ENCODE data around the gene MCC. TPM values are rescaled to one million over a fixed set of nuclear protein-coding genes. Genes with fewer than 3 reads are reported as not detected.

Gene MCC
- total and polyA plus RNA-seq, 2 experiments from 2014 or later = 8.3 to 31.5 TPM

DNA sequence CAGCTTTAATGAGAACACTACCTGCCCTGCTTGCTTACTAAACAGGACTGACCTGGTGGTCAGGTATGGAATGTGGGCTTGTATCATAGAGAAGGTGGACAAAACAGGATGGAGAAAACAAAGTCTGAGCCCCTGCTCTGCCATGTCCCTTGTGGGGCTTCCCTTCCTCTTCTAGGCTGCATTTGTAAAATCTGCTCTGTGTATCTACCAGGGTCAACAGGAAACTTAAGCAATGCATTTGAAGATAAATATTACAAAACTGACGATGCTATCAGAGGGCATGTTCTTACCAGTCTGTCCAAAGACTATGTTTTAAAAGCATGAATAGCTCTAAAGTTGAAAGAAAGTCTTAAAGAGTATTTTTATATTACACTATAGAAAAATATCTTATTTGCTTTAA is 282.9 kb downstream of the MCC start:
- no peak for DNase-seq (ENCODE audit: low spot score)
- Histone ChIP-seq H4K20me1 (ENCODE audit: insufficient read depth, poor library complexity, severe bottlenecking) (no peaks in the 10 kb centered on the region), H3K79me2 (peaks cover 52% of the 10 kb centered on the region), H3K4me3 (no peak overlapping the region), H3K27ac (peak overlapping the region; percentile 24), H2AFZ (no peak overlapping the region), H3K27me3 (no peaks in the 10 kb centered on the region), H3K4me1 (ENCODE audit: insufficient read depth) (peaks cover 42% of the 10 kb centered on the region), H3K36me3 (replicated peaks; ENCODE audit: insufficient read depth, low read depth) (no peaks in the 10 kb centered on the region), H3K9me3 (ENCODE audit: low read depth) (no peaks in the 10 kb centered on the region), H3K9me2 (replicated peaks; ENCODE audit: insufficient read depth) (no peaks in the 10 kb centered on the region), H3K4me2 (peak overlapping the region; percentile 43)
- WGBS (ENCODE audit: low lambda C conversion rate, missing lambda C conversion rate) = 48% methylated on average over 1 of the region's 1 CpG
- no peak for TF ChIP-seq EZH2 (IDR thresholded peaks at IDR 0.05; ENCODE audit: borderline replicate concordance)
- no peak for TF ChIP-seq EZH2phosphoT487 (IDR thresholded peaks at IDR 0.05; ENCODE audit: low read depth, severe bottlenecking, unreplicated experiment)
- TF ChIP-seq, protein P1, sequence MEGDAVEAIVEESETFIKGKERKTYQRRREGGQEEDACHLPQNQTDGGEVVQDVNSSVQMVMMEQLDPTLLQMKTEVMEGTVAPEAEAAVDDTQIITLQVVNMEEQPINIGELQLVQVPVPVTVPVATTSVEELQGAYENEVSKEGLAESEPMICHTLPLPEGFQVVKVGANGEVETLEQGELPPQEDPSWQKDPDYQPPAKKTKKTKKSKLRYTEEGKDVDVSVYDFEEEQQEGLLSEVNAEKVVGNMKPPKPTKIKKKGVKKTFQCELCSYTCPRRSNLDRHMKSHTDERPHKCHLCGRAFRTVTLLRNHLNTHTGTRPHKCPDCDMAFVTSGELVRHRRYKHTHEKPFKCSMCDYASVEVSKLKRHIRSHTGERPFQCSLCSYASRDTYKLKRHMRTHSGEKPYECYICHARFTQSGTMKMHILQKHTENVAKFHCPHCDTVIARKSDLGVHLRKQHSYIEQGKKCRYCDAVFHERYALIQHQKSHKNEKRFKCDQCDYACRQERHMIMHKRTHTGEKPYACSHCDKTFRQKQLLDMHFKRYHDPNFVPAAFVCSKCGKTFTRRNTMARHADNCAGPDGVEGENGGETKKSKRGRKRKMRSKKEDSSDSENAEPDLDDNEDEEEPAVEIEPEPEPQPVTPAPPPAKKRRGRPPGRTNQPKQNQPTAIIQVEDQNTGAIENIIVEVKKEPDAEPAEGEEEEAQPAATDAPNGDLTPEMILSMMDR (IDR thresholded peaks at IDR 0.05; ENCODE audit: poor library complexity) = no peak

DNA sequence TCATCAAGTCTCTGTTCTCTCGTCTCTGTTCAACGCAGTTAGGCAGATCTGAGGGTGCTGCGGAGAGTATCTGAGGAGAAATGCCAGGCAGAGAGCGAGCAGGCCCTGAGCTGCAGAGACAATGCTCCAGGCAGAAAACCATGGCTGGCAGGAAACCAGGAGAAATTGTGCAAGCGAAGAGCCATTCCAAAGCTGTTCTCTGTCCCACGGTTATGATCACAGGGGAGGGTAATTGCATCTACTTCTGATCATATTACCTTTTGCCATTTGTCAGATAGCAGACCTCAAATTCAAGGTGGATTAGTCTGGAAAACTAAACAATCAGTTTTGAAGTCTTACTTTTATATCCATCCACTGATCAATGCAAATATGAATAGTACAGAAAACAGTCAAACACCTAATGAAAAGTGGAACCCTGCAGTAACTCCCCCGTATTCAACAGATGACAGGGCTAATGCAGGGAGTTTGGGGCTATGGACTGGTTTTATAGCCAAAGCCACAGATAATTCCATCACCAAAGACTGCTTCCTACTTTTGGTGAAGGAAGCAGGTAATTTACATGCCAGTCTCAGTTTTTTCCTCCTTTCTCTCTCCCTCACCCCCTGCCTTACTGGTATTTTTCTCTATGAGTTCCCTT is 283.6 kb downstream of the MCC start:
- WGBS (ENCODE audit: low lambda C conversion rate, missing lambda C conversion rate) = 70% methylated on average over 7 of the region's 7 CpGs

DNA sequence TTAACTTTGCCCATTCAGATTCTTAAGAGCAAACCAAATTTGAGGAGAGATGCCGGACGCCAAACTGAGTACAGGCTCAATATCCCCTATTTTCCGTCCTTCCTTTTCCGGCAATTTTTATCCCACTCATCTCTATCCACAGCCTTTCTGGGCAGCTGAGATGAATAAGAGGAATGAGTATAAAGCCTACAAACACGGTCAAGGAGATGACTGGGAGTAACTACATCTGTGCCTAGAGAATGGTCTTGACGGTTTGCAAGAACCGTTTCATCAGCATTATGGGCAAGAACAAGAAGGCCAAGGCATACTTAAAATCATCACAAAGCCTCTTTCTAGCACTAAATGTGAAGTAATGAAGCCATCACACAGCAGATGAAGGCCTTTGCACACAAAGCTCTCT is 284.3 kb downstream of the MCC start:
- no peak for DNase-seq (ENCODE audit: low spot score)
- no peaks in the 10 kb centered on the region for H4K20me1 ChIP-seq (ENCODE audit: insufficient read depth, poor library complexity, severe bottlenecking)
- H2AFZ ChIP-seq = no peak overlapping the region
- H3K27ac ChIP-seq = peak overlapping the region; percentile 82
- no peaks in the 10 kb centered on the region for H3K36me3 ChIP-seq (replicated peaks; ENCODE audit: insufficient read depth, low read depth)
- WGBS (ENCODE audit: low lambda C conversion rate, missing lambda C conversion rate) = 85% methylated on average over 7 of the region's 7 CpGs
- H3K9me2 ChIP-seq (replicated peaks; ENCODE audit: insufficient read depth) = no peaks in the 10 kb centered on the region
- H3K4me2 ChIP-seq = peak overlapping the region; percentile 75
- H3K4me1 ChIP-seq (ENCODE audit: insufficient read depth) = peaks cover 55% of the 10 kb centered on the region
- peaks cover 38% of the 10 kb centered on the region for H3K79me2 ChIP-seq
- TF ChIP-seq EZH2 (IDR thresholded peaks at IDR 0.05; ENCODE audit: borderline replicate concordance) (no peak), EZH2phosphoT487 (IDR thresholded peaks at IDR 0.05; ENCODE audit: low read depth, severe bottlenecking, unreplicated experiment) (no peak)
- TF ChIP-seq, protein P1 (IDR thresholded peaks at IDR 0.05; ENCODE audit: poor library complexity) = no peak
- H3K9me3 ChIP-seq (ENCODE audit: low read depth) = no peaks in the 10 kb centered on the region
- H3K4me3 ChIP-seq = no peak overlapping the region
- H3K27me3 ChIP-seq = no peaks in the 10 kb centered on the region

More for the DNA sequence above, 283.6 kb downstream of the MCC start:
- H3K9me2 ChIP-seq (replicated peaks; ENCODE audit: insufficient read depth) = no peaks in the 10 kb centered on the region
- H3K27ac ChIP-seq = peak overlapping the region; percentile 24
- DNase-seq (ENCODE audit: low spot score) = no peak
- H3K4me1 ChIP-seq (ENCODE audit: insufficient read depth) = peaks cover 48% of the 10 kb centered on the region
- H3K4me2 ChIP-seq = peak overlapping the region; percentile 75
- H4K20me1 ChIP-seq (ENCODE audit: insufficient read depth, poor library complexity, severe bottlenecking) = no peaks in the 10 kb centered on the region
- no peak overlapping the region for H2AFZ ChIP-seq
- no peaks in the 10 kb centered on the region for H3K9me3 ChIP-seq (ENCODE audit: low read depth)
- H3K4me3 ChIP-seq = no peak overlapping the region
- no peaks in the 10 kb centered on the region for H3K27me3 ChIP-seq
- H3K79me2 ChIP-seq = peaks cover 46% of the 10 kb centered on the region
- H3K36me3 ChIP-seq (replicated peaks; ENCODE audit: insufficient read depth, low read depth) = no peaks in the 10 kb centered on the region
- TF ChIP-seq, protein P1 (IDR thresholded peaks at IDR 0.05; ENCODE audit: poor library complexity) = no peak
- TF ChIP-seq EZH2 (IDR thresholded peaks at IDR 0.05; ENCODE audit: borderline replicate concordance) = no peak
- no peak for TF ChIP-seq EZH2phosphoT487 (IDR thresholded peaks at IDR 0.05; ENCODE audit: low read depth, severe bottlenecking, unreplicated experiment)

Data from hepatocyte (in vitro differentiated cells).